AG09309 (cell line): ENCODE results near the gene TMEM170B.

ENCODE experiments used
- DNase-seq: peaks from one replicate; pipeline ENCODE4 v3.0.0-alpha.2; 2010; ENCODE audit warnings: low read depth
- H3K4me3 ChIP-seq: 2 replicates; pipeline ENCODE4 v1.5.1; 2011; ENCODE audit warnings: mild to moderate bottlenecking, low read depth, low read length, moderate library complexity; ENCODE audit not compliant: control insufficient read depth
- CTCF ChIP-seq: IDR thresholded peaks from 2 replicates; pipeline ENCODE4 v1.5.1; 2011; ENCODE audit warnings: mild to moderate bottlenecking, low read depth, low read length, inconsistent platforms; ENCODE audit not compliant: insufficient read depth, control insufficient read depth; ENCODE audit errors: missing control alignments

Gene TMEM170B

GRCh38 chr6:11601776-11602605, 64.4 kb downstream of the TMEM170B start:
- no peak for TF ChIP-seq CTCF
- DNase-seq, result no peak
- H3K4me3 ChIP-seq, result no peak overlapping the region

- H3K4me3 ChIP-seq, result no peak overlapping the region
- DNase-seq, result no peak
- TF ChIP-seq CTCF, result no peak
These were observed 66.7 kb downstream of the TMEM170B start for GRCh38 chr6:11604215-11604614.

GRCh38 chr6:11604836-11605506, 67.4 kb downstream of the TMEM170B start:
- no peak for DNase-seq
- no peak for TF ChIP-seq CTCF
- no peak overlapping the region for H3K4me3 ChIP-seq

GRCh38 chr6:11605507-11605905, 68.0 kb downstream of the TMEM170B start:
- no peak for DNase-seq
- TF ChIP-seq CTCF, result no peak
- no peak overlapping the region for H3K4me3 ChIP-seq

- DNase-seq, result no peak
- no peak for TF ChIP-seq CTCF
- H3K4me3 ChIP-seq, result no peak overlapping the region
These were observed 68.8 kb downstream of the TMEM170B start for GRCh38 chr6:11606332-11606731.

- H3K4me3 ChIP-seq, result no peak overlapping the region
- no peak for DNase-seq
- TF ChIP-seq CTCF, result no peak
These were observed 69.8 kb downstream of the TMEM170B start for GRCh38 chr6:11607383-11607782.
